ENCODE data around the gene HAUS6.

Gene HAUS6

GRCh38 chr9:19028835-19029451, 73.8 kb downstream of the HAUS6 start:
- TF ChIP-seq GATA3 (IDR thresholded peaks at IDR 0.05; ENCODE audit: low read depth, low read length) (no peak), GATA2 (IDR thresholded peaks at IDR 0.05; ENCODE audit: low read depth, low read length) (no peak)

GRCh38 chr9:19027825-19028224, 74.9 kb downstream of the HAUS6 start:
- no peak for TF ChIP-seq GATA2 (IDR thresholded peaks at IDR 0.05; ENCODE audit: low read depth, low read length)
- no peak for TF ChIP-seq GATA3 (IDR thresholded peaks at IDR 0.05; ENCODE audit: low read depth, low read length)

GRCh38 chr9:19026375-19026774, 76.3 kb downstream of the HAUS6 start:
- no peak for TF ChIP-seq GATA3 (IDR thresholded peaks at IDR 0.05; ENCODE audit: low read depth, low read length)
- TF ChIP-seq GATA2 (IDR thresholded peaks at IDR 0.05; ENCODE audit: low read depth, low read length), result no peak

- TF ChIP-seq GATA2 (IDR thresholded peaks at IDR 0.05; ENCODE audit: low read depth, low read length), result no peak
- TF ChIP-seq GATA3 (IDR thresholded peaks at IDR 0.05; ENCODE audit: low read depth, low read length), result no peak
These were observed 79.6 kb downstream of the HAUS6 start for GRCh38 chr9:19023078-19023477.

GRCh38 chr9:19022206-19022605, 80.5 kb downstream of the HAUS6 start:
- TF ChIP-seq GATA2 (IDR thresholded peaks at IDR 0.05; ENCODE audit: low read depth, low read length), result no peak
- TF ChIP-seq GATA3 (IDR thresholded peaks at IDR 0.05; ENCODE audit: low read depth, low read length), result no peak

- no peak for TF ChIP-seq GATA3 (IDR thresholded peaks at IDR 0.05; ENCODE audit: low read depth, low read length)
- no peak for TF ChIP-seq GATA2 (IDR thresholded peaks at IDR 0.05; ENCODE audit: low read depth, low read length)
These were observed 81.7 kb downstream of the HAUS6 start for GRCh38 chr9:19020886-19021455.

- no peak for TF ChIP-seq GATA3 (IDR thresholded peaks at IDR 0.05; ENCODE audit: low read depth, low read length)
- TF ChIP-seq GATA2 (IDR thresholded peaks at IDR 0.05; ENCODE audit: low read depth, low read length), result no peak
These were observed 84.5 kb downstream of the HAUS6 start for GRCh38 chr9:19018201-19018600.

- TF ChIP-seq GATA2 (IDR thresholded peaks at IDR 0.05; ENCODE audit: low read depth, low read length) (no peak), GATA3 (IDR thresholded peaks at IDR 0.05; ENCODE audit: low read depth, low read length) (no peak)
These were observed 93.2 kb downstream of the HAUS6 start for GRCh38 chr9:19009391-19009965.
